OCI-LY7 (cell line): ENCODE results near the gene PLXNA4. TPM values are rescaled to one million over a fixed set of nuclear protein-coding genes. Genes with fewer than 3 reads are reported as not detected.

Experiments used
- BruUV-seq: library from RNA; stranded (reverse); fragments of 400-500 nt; replicated peaks from 2 replicates; lab custom pipeline; 2021; lab: Mats Ljungman, UMichigan
- CTCF ChIA-PET: fragments of 300-600 bp; sonication (Branson Sonifier 250); formaldehyde crosslinking; loops from one replicate; lab custom pipeline; 2022; ENCODE audit warnings: antibody characterized with exemption; ENCODE audit not compliant: unreplicated experiment; lab: Charles Lee
- POLR2A ChIA-PET: fragments of 300-600 bp; sonication (Branson Sonifier 250); formaldehyde crosslinking; loops from one replicate; lab custom pipeline; 2022; ENCODE audit warnings: antibody characterized with exemption; lab: Charles Lee
- DNase-seq: peaks from one replicate; pipeline ENCODE4 v3.0.0-alpha.2; 2015; ENCODE audit warnings: low spot score
- H2AFZ ChIP-seq: fragments of 200-600 bp; sonication (generic), shearing (Covaris generic); 2 replicates; pipeline ENCODE4 v1.6.1; 2014; ENCODE audit warnings: mild to moderate bottlenecking, antibody characterized with exemption, low read length, moderate library complexity
- H3K27ac ChIP-seq: fragments of 200-600 bp; sonication (generic); 2 replicates; pipeline ENCODE4 v1.5.1; 2014; ENCODE audit warnings: mixed run types, low read depth, mild to moderate bottlenecking, moderate library complexity, low read length, inconsistent platforms; ENCODE audit not compliant: poor library complexity, severe bottlenecking
- H3K36me3 ChIP-seq: fragments of 200-600 bp; sonication (generic); 2 replicates; pipeline ENCODE4 v1.6.1; 2014; ENCODE audit warnings: mild to moderate bottlenecking, antibody characterized with exemption, low read length, moderate library complexity, mixed read lengths; ENCODE audit not compliant: insufficient read depth
- H3K4me1 ChIP-seq: fragments of 200-600 bp; sonication (generic); 2 replicates; pipeline ENCODE4 v1.5.1; 2014; ENCODE audit warnings: mild to moderate bottlenecking, low read length; ENCODE audit not compliant: insufficient read depth, poor library complexity, severe bottlenecking
- H3K4me2 ChIP-seq: fragments of 200-600 bp; sonication (generic); 2 replicates; pipeline ENCODE4 v1.6.1; 2014; ENCODE audit warnings: mild to moderate bottlenecking, low read length
- H3K4me3 ChIP-seq: fragments of 200-600 bp; sonication (generic); 2 replicates; pipeline ENCODE4 v1.5.1; 2014; ENCODE audit warnings: mild to moderate bottlenecking, low read depth, low read length; ENCODE audit not compliant: poor library complexity, severe bottlenecking
- H3K79me2 ChIP-seq: fragments of 200-600 bp; sonication (generic); 2 replicates; pipeline ENCODE4 v1.6.1; 2016; ENCODE audit warnings: low read depth, mild to moderate bottlenecking, low read length, moderate library complexity, mixed read lengths; ENCODE audit not compliant: insufficient read depth
- H3K9me2 ChIP-seq: fragments of 200-600 bp; sonication (generic); 2 replicates; pipeline ENCODE4 v1.6.1; 2016; ENCODE audit warnings: mild to moderate bottlenecking, low read length, mixed read lengths; ENCODE audit not compliant: insufficient read depth
- H3K9me3 ChIP-seq: fragments of 200-600 bp; sonication (generic); 2 replicates; pipeline ENCODE4 v1.6.1; 2014; ENCODE audit warnings: mild to moderate bottlenecking, mixed run types, low read length, mixed read lengths
- H4K20me1 ChIP-seq: fragments of 200-600 bp; sonication (generic); 2 replicates; pipeline ENCODE4 v1.6.1; 2014; ENCODE audit warnings: mild to moderate bottlenecking, antibody characterized with exemption, low read length, moderate library complexity, mixed read lengths; ENCODE audit not compliant: insufficient read depth
- EZH2phosphoT487 ChIP-seq: fragments of 200-600 bp; sonication (generic); IDR thresholded peaks from 2 replicates; pipeline ENCODE4 v1.6.1; 2018; ENCODE audit warnings: low read depth, borderline replicate concordance, mild to moderate bottlenecking, mixed run types, antibody characterized with exemption, low read length, moderate library complexity, mixed read lengths
- intact Hi-C: fragments of 100-400 bp; cut with micrococcal nuclease; formaldehyde crosslinking; loops from one replicate; pipeline ENCODE4 v1.10.0; 2022; ENCODE audit not compliant: unreplicated experiment
- total RNA-seq, 2 experiments: library from RNA; depleted of rRNA in 1 of 2; stranded (reverse); fragments of >200 nt in 1 of 2; shearing (Covaris generic) in 1 of 2; gene quantifications; 2 replicates each; pipeline ENCODE4 v1.2.3, GENCODE V29; 2014 to 2022
- TF ChIP-seq, protein P1 (sequence below): fragments of 200-600 bp; sonication (generic); conservative IDR thresholded peaks from 2 replicates; pipeline ENCODE4 v1.5.1; 2014; ENCODE audit warnings: mild to moderate bottlenecking, antibody characterized with exemption, low read length, moderate library complexity, mixed read lengths

Gene PLXNA4
- total RNA-seq, 2 experiments from 2014 or later = not detected

DNA sequence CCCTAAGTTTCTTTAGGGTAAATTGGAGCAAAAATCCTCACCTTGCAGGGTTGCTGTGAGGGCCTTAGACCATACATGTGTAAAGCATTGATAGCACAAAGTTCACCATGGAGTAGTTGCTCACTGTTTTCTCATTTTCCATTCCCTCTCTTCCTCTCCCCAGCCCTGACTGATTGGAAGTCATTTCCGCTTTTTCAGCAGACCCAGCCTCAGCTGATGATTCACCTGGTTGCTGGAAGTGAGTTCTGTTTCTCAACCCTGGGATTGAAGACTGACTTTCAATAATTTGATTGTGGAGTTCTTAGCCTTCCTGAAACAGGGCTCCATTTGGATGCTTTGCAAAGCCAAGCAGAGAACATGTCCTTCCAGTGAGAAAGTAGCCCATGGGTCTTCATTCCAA is 107.0 kb downstream of the PLXNA4 start:
- CTCF ChIA-PET = no interaction called here
- BruUV-seq = no TSS peak

DNA sequence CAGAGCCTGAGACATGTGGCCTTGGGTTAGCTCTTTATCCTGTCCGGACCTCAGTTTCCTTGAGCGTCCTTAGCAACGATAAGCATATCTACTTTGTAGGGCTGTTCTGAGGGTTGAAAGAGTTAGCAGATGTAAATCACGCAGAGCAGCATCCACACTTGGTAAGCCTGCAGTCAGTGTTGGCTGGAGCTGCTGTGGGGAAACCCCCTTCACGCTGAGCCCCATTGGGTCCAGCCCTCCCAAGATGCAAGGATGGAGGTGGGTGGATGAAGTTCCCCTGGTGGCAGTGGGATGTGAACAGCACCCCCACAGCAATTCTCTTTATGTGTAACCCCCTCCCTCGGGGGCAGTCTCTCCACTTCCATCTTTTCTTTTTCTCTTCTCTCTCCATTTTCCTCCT is 109.9 kb downstream of the PLXNA4 start:
- TF ChIP-seq, protein P1, sequence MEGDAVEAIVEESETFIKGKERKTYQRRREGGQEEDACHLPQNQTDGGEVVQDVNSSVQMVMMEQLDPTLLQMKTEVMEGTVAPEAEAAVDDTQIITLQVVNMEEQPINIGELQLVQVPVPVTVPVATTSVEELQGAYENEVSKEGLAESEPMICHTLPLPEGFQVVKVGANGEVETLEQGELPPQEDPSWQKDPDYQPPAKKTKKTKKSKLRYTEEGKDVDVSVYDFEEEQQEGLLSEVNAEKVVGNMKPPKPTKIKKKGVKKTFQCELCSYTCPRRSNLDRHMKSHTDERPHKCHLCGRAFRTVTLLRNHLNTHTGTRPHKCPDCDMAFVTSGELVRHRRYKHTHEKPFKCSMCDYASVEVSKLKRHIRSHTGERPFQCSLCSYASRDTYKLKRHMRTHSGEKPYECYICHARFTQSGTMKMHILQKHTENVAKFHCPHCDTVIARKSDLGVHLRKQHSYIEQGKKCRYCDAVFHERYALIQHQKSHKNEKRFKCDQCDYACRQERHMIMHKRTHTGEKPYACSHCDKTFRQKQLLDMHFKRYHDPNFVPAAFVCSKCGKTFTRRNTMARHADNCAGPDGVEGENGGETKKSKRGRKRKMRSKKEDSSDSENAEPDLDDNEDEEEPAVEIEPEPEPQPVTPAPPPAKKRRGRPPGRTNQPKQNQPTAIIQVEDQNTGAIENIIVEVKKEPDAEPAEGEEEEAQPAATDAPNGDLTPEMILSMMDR = no peak
- TF ChIP-seq EZH2phosphoT487 = no peak
- H3K9me2 ChIP-seq = no peaks in the 10 kb centered on the region
- H4K20me1 ChIP-seq = no peaks in the 10 kb centered on the region
- no peak overlapping the region for H3K4me3 ChIP-seq
- no peak for DNase-seq
- no peaks in the 10 kb centered on the region for H3K79me2 ChIP-seq
- CTCF ChIA-PET = no interaction called here
- no peaks in the 10 kb centered on the region for H3K4me1 ChIP-seq
- POLR2A ChIA-PET = no interaction called here
- H3K36me3 ChIP-seq = no peaks in the 10 kb centered on the region
- H3K4me2 ChIP-seq = no peak overlapping the region
- no peak overlapping the region for H3K27ac ChIP-seq
- intact Hi-C loops = no loop called here
- H3K9me3 ChIP-seq = no peaks in the 10 kb centered on the region
- BruUV-seq = no TSS peak
- H2AFZ ChIP-seq = no peak overlapping the region

More for the DNA sequence above, 107.0 kb downstream of the PLXNA4 start:
- Histone ChIP-seq H3K4me1 (no peaks in the 10 kb centered on the region), H3K36me3 (no peaks in the 10 kb centered on the region), H3K9me3 (no peaks in the 10 kb centered on the region), H3K9me2 (no peaks in the 10 kb centered on the region), H3K79me2 (no peaks in the 10 kb centered on the region), H4K20me1 (no peaks in the 10 kb centered on the region), H2AFZ (no peak overlapping the region), H3K4me3 (no peak overlapping the region), H3K27ac (no peak overlapping the region), H3K4me2 (no peak overlapping the region)
- POLR2A ChIA-PET = no interaction called here
- TF ChIP-seq, protein P1 = no peak
- TF ChIP-seq EZH2phosphoT487 = no peak
- intact Hi-C loops = no loop called here
- DNase-seq = no peak

DNA sequence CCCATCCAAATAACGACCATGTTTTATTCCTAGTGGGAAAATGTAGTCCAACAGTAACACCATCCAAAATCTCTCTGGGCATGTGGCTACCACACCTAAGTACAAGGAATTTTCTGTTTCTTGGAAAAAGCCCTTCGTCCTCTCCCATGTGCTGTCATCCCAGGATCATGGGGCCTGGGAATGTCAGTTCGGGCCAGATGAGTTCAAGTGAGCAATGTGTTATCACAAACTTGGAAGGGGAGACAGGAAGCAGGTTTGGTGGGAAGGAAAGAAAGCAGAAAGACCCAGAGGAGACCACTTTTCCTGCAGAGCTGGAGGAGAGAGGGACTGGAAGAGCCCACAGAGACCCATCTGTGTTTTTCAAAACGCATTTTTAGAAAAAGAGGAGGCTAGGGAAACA is 110.8 kb downstream of the PLXNA4 start:
- POLR2A ChIA-PET = no interaction called here

More for the DNA sequence above, 110.8 kb downstream of the PLXNA4 start:
- no peak overlapping the region for H2AFZ ChIP-seq
- H3K79me2 ChIP-seq = no peaks in the 10 kb centered on the region
- H3K9me3 ChIP-seq = no peaks in the 10 kb centered on the region
- no peak for TF ChIP-seq EZH2phosphoT487
- TF ChIP-seq, protein P1 = no peak
- H3K4me3 ChIP-seq = no peak overlapping the region
- no peaks in the 10 kb centered on the region for H3K9me2 ChIP-seq
- H3K27ac ChIP-seq = no peak overlapping the region
- DNase-seq = no peak
- no peaks in the 10 kb centered on the region for H3K4me1 ChIP-seq
- no peaks in the 10 kb centered on the region for H4K20me1 ChIP-seq
- H3K36me3 ChIP-seq = no peaks in the 10 kb centered on the region
- no TSS peak for BruUV-seq
- H3K4me2 ChIP-seq = no peak overlapping the region
- CTCF ChIA-PET = no interaction called here
- intact Hi-C loops = no loop called here
